SK-N-MC (cell line): ENCODE data around the gene HSD11B2.

Source experiments
- EZH2 ChIP-seq: fragments of 200-600 bp; sonication (generic); IDR thresholded peaks from one replicate; pipeline ENCODE4 v1.6.1; 2017; ENCODE audit warnings: antibody characterized with exemption
- FOXP2 ChIP-seq: optimal IDR thresholded peaks from 2 replicates; pipeline ENCODE3; 2011; ENCODE audit warnings: mild to moderate bottlenecking, moderate library complexity; ENCODE audit not compliant: insufficient read depth; ENCODE audit errors: extremely low read length, control extremely low read depth
- POLR2AphosphoS5 ChIP-seq: IDR thresholded peaks from 2 replicates; pipeline ENCODE4 v1.6.1; 2012; ENCODE audit warnings: mild to moderate bottlenecking, low read depth, low read length, borderline replicate concordance

- TF ChIP-seq POLR2AphosphoS5 = no peak
- TF ChIP-seq EZH2 = no peak
- no peak for TF ChIP-seq FOXP2
Measured at GRCh38 chr16:67393788-67394154, 37.1 kb upstream of the HSD11B2 start.
